K562 (cell line): Measurements from ENCODE around the gene FOXD3. TPM values are rescaled to one million over a fixed set of nuclear protein-coding genes. Genes with fewer than 3 reads are reported as not detected.

ENCODE experiments used
- ATAC-seq: fragments of 200-7000 bp; cut with Tn5 transposase; 3 replicates; pipeline ENCODE4 v1.9.1; 2020; ENCODE audit warnings: moderate library complexity
- BruUV-seq: library from RNA; stranded (reverse); fragments of 400-500 nt; replicated peaks from 2 replicates; lab custom pipeline; 2021; lab: Mats Ljungman, UMichigan
- CTCF ChIA-PET: fragments of 300-600 bp; formaldehyde crosslinking; extraction: SDS; loops from one replicate; lab custom pipeline; 2021; ENCODE audit warnings: low intra/inter-chr PET ratio; lab: Yijun Ruan, JAX
- POLR2A ChIA-PET: fragments of 300-600, 350-650 bp; sonication (Branson Sonifier 250); formaldehyde crosslinking; extraction: SDS; loops from one replicate; lab custom pipeline; 2021; ENCODE audit warnings: antibody characterized with exemption, inconsistent platforms; lab: Yijun Ruan, JAX
- DNase-seq, 4 experiments: peaks; one replicate each; pipeline versions ENCODE4 v3.0.0 to v3.0.0-alpha.2; 2011 to 2018; ENCODE audit warnings: low spot score in 3 of 4, mixed read lengths in 3 of 4; ENCODE audit errors: extremely low read depth in 1 of 4
- FAIRE-seq: peaks from 2 replicates; lab custom pipeline; 2011; peaks lifted over from hg19 to GRCh38; lab: Jason Lieb, UNC
- H2AFZ ChIP-seq: 2 replicates; pipeline ENCODE4 v1.6.0; 2011; ENCODE audit warnings: low read depth, low read length, control low read depth, inconsistent platforms
- H3K27ac ChIP-seq: fragments of 200-600 bp; 3 replicates; pipeline ENCODE4 v1.8.0; 2011; ENCODE audit warnings: low read depth, mild to moderate bottlenecking, control low read depth, inconsistent platforms, low read length, moderate library complexity, mixed read lengths; ENCODE audit errors: extremely low read depth
- H3K27me3 ChIP-seq, 2 experiments: fragments of 300-600 bp in 1 of 2; 2 replicates in 1 of 2; 3 replicates in 1 of 2; pipeline versions ENCODE4 v1.6.0 to v1.8.0; 2011; ENCODE audit warnings: inconsistent platforms in 2 of 2, low read length in 2 of 2, mild to moderate bottlenecking in 1 of 2, mixed read lengths in 1 of 2, moderate library complexity in 1 of 2; ENCODE audit not compliant: control insufficient read depth in 2 of 2, insufficient read depth in 2 of 2
- H3K36me3 ChIP-seq: fragments of 300-600 bp; 3 replicates; pipeline ENCODE4 v1.8.0; 2011; ENCODE audit warnings: mild to moderate bottlenecking, low read length, inconsistent platforms; ENCODE audit not compliant: control insufficient read depth, insufficient read depth
- H3K4me1 ChIP-seq, 2 experiments: fragments of 200-600 bp in 1 of 2; replicated peaks in 1 of 2; 2 replicates in 1 of 2; 3 replicates in 1 of 2; pipeline versions ENCODE4 v1.5.1 to v1.8.0; 2011; ENCODE audit warnings: inconsistent platforms in 2 of 2, low read length in 2 of 2, mild to moderate bottlenecking in 1 of 2, mixed read lengths in 1 of 2, moderate library complexity in 1 of 2; ENCODE audit not compliant: control insufficient read depth in 2 of 2, insufficient read depth in 2 of 2
- H3K4me2 ChIP-seq: 2 replicates; pipeline ENCODE4 v1.6.1; 2011; ENCODE audit warnings: low read length, control low read depth, inconsistent platforms, mixed read lengths; ENCODE audit not compliant: insufficient read depth
- H3K4me3 ChIP-seq: fragments of 200-600 bp; sonication (generic), shearing (Covaris generic); 2 replicates; pipeline ENCODE4 v1.5.1; 2016; ENCODE audit warnings: control low read depth, inconsistent platforms
- H3K79me2 ChIP-seq: fragments of 200-600 bp; 3 replicates; pipeline ENCODE4 v1.8.0; 2011; ENCODE audit warnings: low read length, inconsistent platforms; ENCODE audit not compliant: control insufficient read depth, insufficient read depth
- H3K9ac ChIP-seq, 2 experiments: 2 replicates each; pipeline versions ENCODE4 v1.6.0 to v1.6.1; 2011; ENCODE audit warnings: low read depth in 2 of 2, low read length in 2 of 2, control low read depth in 1 of 2, inconsistent platforms in 1 of 2, mild to moderate bottlenecking in 1 of 2, mixed read lengths in 1 of 2; ENCODE audit not compliant: insufficient read depth in 1 of 2
- H3K9me1 ChIP-seq: one replicate; pipeline ENCODE4 v1.6.0; 2011; ENCODE audit warnings: inconsistent platforms, mild to moderate bottlenecking, low read length, moderate library complexity; ENCODE audit not compliant: control insufficient read depth, insufficient read depth
- H3K9me3 ChIP-seq: replicated peaks from 2 replicates; pipeline ENCODE4 v1.5.1; 2011; ENCODE audit warnings: low read depth, low read length, inconsistent platforms; ENCODE audit not compliant: control insufficient read depth, insufficient read depth
- H4K20me1 ChIP-seq: replicated peaks from 2 replicates; pipeline ENCODE4 v1.6.1; 2011; ENCODE audit warnings: low read length, inconsistent platforms, mixed read lengths; ENCODE audit not compliant: control insufficient read depth, insufficient read depth
- DACH1 ChIP-seq: fragments of 450-650 bp; IDR thresholded peaks from 2 replicates; pipeline ENCODE4 v1.6.1; 2018; ENCODE audit not compliant: partially characterized antibody
- EP400 ChIP-seq: fragments of 450-650 bp; IDR thresholded peaks from 2 replicates; pipeline ENCODE4 v1.6.1; 2017; ENCODE audit warnings: antibody characterized with exemption, mild to moderate bottlenecking, moderate library complexity
- NELFE ChIP-seq: IDR thresholded peaks from 2 replicates; pipeline ENCODE4 v1.6.1; 2011; ENCODE audit warnings: mild to moderate bottlenecking; ENCODE audit not compliant: insufficient read depth, insufficient read length
- SMARCB1 ChIP-seq: IDR thresholded peaks from 2 replicates; pipeline ENCODE4 v1.6.1; 2011; ENCODE audit warnings: improper control_type of control experiment, low read depth; ENCODE audit not compliant: insufficient read length
- STAG1 ChIP-seq: sonication (generic); formaldehyde crosslinking; IDR thresholded peaks from 2 replicates; pipeline ENCODE4 v1.5.0; 2020; ENCODE audit warnings: missing genetic modification reagents, borderline replicate concordance
- THRA ChIP-seq: fragments of 450-650 bp; IDR thresholded peaks from 2 replicates; pipeline ENCODE4 v1.6.1; 2017; ENCODE audit warnings: mild to moderate bottlenecking, moderate library complexity
- WGBS: fragments of 100-300 bp; shearing (Covaris generic); methylation state at CpG from one replicate; pipeline ENCODE4 v1.1.6; 2016; ENCODE audit warnings: low coverage, mixed read lengths; ENCODE audit not compliant: insufficient coverage; ENCODE audit errors: missing lambda C conversion rate; 5-methylcytosine and 5-hydroxymethylcytosine counted together
- in situ Hi-C: fragments of 300-500 bp; cut with MboI; formaldehyde crosslinking; loops from 4 replicates; pipeline ENCODE4 v1.15.0; 2018; ENCODE audit warnings: inconsistent platforms, mixed read lengths
- intact Hi-C: fragments of 100-400 bp; cut with micrococcal nuclease; formaldehyde crosslinking; loops from 2 replicates; pipeline ENCODE4 v1.14.2; 2022
- polyA plus RNA-seq, 8 experiments: library from polyadenylated mRNA; depleted of rRNA in 4 of 8; stranded (reverse) in 5 of 8; unstranded in 3 of 8; fragments of >200 nt; fragmentation: Nextera tagmentation in 2 of 8; fragmentation: Illumina TruSeq in 1 of 8; extraction: Ambion mirVana in 2 of 8; extraction: Trizol in 1 of 8; gene quantifications; 2 replicates each; pipeline versions ENCODE4 v1.2.1 to v1.2.3, GENCODE V29; 2011 to 2014; ENCODE audit warnings: inconsistent platforms in 1 of 8, missing spikeins in 1 of 8
- total RNA-seq, 7 experiments: library from RNA; depleted of rRNA in 6 of 7; stranded (reverse); fragments of >200 nt in 6 of 7; fragmentation: Illumina TruSeq in 2 of 7; extraction: Trizol in 2 of 7; gene quantifications; 2 replicates each; pipeline versions ENCODE4 v1.2.1 to v1.2.3, GENCODE V29; 2011 to 2021; ENCODE audit warnings: low replicate concordance in 1 of 7

FOXD3 gene
- total and polyA plus RNA-seq, 9 of the 15 experiments (the other 6 are each of a cell fraction or from before 2014, with no cell fraction given): 0.06 to 0.45 (median 0.10) TPM; not detected in 2

GRCh38 chr1:63328122-63328521, 5.8 kb downstream of the FOXD3 start:
- no peak for FAIRE-seq
- Histone ChIP-seq H2AFZ (no peak overlapping the region), H4K20me1 (no peaks in the 10 kb centered on the region), H3K4me3 (no peak overlapping the region), H3K27me3 (peaks cover 34 to 53% of the 10 kb centered on the region in 2 experiments; a peak in 4 of 5 replicates), H3K79me2 (no peaks in the 10 kb centered on the region), H3K36me3 (no peaks in the 10 kb centered on the region), H3K4me2 (no peak overlapping the region), H3K4me1 (peaks cover 4 to 27% of the 10 kb centered on the region in 2 experiments; a peak in 3 of 5 replicates), H3K9me3 (no peaks in the 10 kb centered on the region), H3K9me1 (no peaks in the 10 kb centered on the region), H3K27ac (no peak overlapping the region), H3K9ac (no peak overlapping the region)
- TF ChIP-seq NELFE (no peak), STAG1 (CRISPR knock-in tag) (no peak), SMARCB1 (no peak), DACH1 (no peak), EP400 (no peak), THRA (no peak)
- no TSS peak for BruUV-seq
- intact Hi-C loops (loop anchor here (1.0 kb wide), 1 partner anchor 113 kb away; no protein-coding TSS in a partner anchor), in situ Hi-C loops (no loop called here)
- DNase-seq: no peak
- no peak for ATAC-seq
- WGBS: 40% methylated on average over 7 of the region's 8 CpGs
- ChIA-PET POLR2A (no interaction called here), CTCF (interaction anchor here (0.9 kb wide), 2 partner anchors 114 to 210 kb away, joined by 3 to 4 read pairs; no protein-coding TSS in a partner anchor)
